Karpas-422 (cell line): ENCODE results near the gene PLOD2. TPM values are rescaled to one million over a fixed set of nuclear protein-coding genes. Genes with fewer than 3 reads are reported as not detected.

Experiments
- DNase-seq: peaks from one replicate; pipeline ENCODE4 v3.0.0-alpha.2; 2015
- H2AFZ ChIP-seq: fragments of 200-600 bp; sonication (generic); 2 replicates; pipeline ENCODE4 v1.6.1; 2014; ENCODE audit warnings: antibody characterized with exemption, low read length, mixed read lengths
- H3K27ac ChIP-seq: fragments of 200-600 bp; sonication (generic); 2 replicates; pipeline ENCODE4 v1.5.1; 2014; ENCODE audit warnings: mild to moderate bottlenecking, low read length, moderate library complexity
- H3K27me3 ChIP-seq: fragments of 200-600 bp; sonication (generic); 2 replicates; pipeline ENCODE4 v1.6.1; 2014; ENCODE audit warnings: low read length, mixed read lengths
- H3K36me3 ChIP-seq: fragments of 200-600 bp; sonication (generic); 2 replicates; pipeline ENCODE4 v1.6.1; 2014; ENCODE audit warnings: low read length, mixed read lengths; ENCODE audit not compliant: insufficient read depth
- H3K4me1 ChIP-seq: fragments of 200-600 bp; sonication (generic); 2 replicates; pipeline ENCODE4 v1.6.1; 2014; ENCODE audit warnings: mild to moderate bottlenecking, low read length, mixed read lengths
- H3K4me2 ChIP-seq: fragments of 200-600 bp; sonication (generic); 2 replicates; pipeline ENCODE4 v1.6.1; 2014; ENCODE audit warnings: low read length, low read depth, mild to moderate bottlenecking; ENCODE audit not compliant: poor library complexity, severe bottlenecking
- H3K4me3 ChIP-seq: fragments of 200-600 bp; sonication (generic); 2 replicates; pipeline ENCODE4 v1.5.1; 2014; ENCODE audit warnings: mild to moderate bottlenecking, antibody characterized with exemption, low read length, mixed read lengths
- H3K79me2 ChIP-seq: fragments of 200-600 bp; sonication (generic); 2 replicates; pipeline ENCODE4 v1.6.1; 2014; ENCODE audit warnings: mild to moderate bottlenecking, low read length, mixed read lengths
- H3K9ac ChIP-seq: fragments of 200-600 bp; sonication (generic); 2 replicates; pipeline ENCODE4 v1.6.0; 2014; ENCODE audit warnings: low read length
- H3K9me2 ChIP-seq: fragments of 200-600 bp; sonication (generic), shearing (Covaris generic); replicated peaks from 2 replicates; pipeline ENCODE4 v1.6.0; 2014; ENCODE audit warnings: mild to moderate bottlenecking, low read length, moderate library complexity; ENCODE audit not compliant: insufficient read depth
- H3K9me3 ChIP-seq: fragments of 300-700, 200-600 bp; sonication (generic); 2 replicates; pipeline ENCODE4 v1.6.1; 2014; ENCODE audit warnings: low read length, mixed read lengths
- H4K20me1 ChIP-seq: fragments of 200-600 bp; sonication (generic); 2 replicates; pipeline ENCODE4 v1.6.1; 2014; ENCODE audit warnings: mild to moderate bottlenecking, antibody characterized with exemption, low read length, low read depth; ENCODE audit not compliant: insufficient read depth
- total RNA-seq: library from RNA; depleted of rRNA; stranded (reverse); fragments of >200 nt; shearing (Covaris generic); gene quantifications from 2 replicates; pipeline ENCODE4 v1.2.3, GENCODE V29; 2014; ENCODE audit warnings: low replicate concordance

Gene PLOD2
- total RNA-seq, 1 experiment from 2014 or later, result not detected

DNA sequence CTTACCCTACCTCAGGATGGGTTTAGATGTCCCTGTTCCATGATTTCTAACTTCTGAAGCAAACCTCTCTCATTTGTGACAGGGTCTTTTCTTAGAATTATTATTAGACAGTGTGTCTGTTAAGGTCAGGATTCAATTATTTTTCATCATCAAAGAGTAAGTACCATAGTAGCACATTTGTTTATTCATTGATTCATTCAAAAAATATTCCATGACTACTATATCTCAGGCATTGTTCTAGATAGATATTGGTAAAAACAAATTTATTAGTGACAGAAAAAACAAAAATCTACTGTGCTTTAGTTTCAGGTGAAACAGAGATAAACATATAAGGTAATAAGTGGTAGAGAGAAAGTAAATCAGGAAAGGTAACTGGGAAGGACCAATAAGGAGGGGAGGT lies 3.5 kb upstream of the PLOD2 start:
- H3K79me2 ChIP-seq, result no peaks in the 10 kb centered on the region
- H3K9me3 ChIP-seq, result no peaks in the 10 kb centered on the region
- no peak overlapping the region for H3K4me3 ChIP-seq
- no peaks in the 10 kb centered on the region for H3K9me2 ChIP-seq
- no peaks in the 10 kb centered on the region for H3K36me3 ChIP-seq
- no peak overlapping the region for H3K9ac ChIP-seq
- no peaks in the 10 kb centered on the region for H3K27me3 ChIP-seq
- DNase-seq, result no peak
- no peak overlapping the region for H2AFZ ChIP-seq
- no peaks in the 10 kb centered on the region for H3K4me1 ChIP-seq
- no peaks in the 10 kb centered on the region for H4K20me1 ChIP-seq
- no peak overlapping the region for H3K27ac ChIP-seq
- no peak overlapping the region for H3K4me2 ChIP-seq

DNA sequence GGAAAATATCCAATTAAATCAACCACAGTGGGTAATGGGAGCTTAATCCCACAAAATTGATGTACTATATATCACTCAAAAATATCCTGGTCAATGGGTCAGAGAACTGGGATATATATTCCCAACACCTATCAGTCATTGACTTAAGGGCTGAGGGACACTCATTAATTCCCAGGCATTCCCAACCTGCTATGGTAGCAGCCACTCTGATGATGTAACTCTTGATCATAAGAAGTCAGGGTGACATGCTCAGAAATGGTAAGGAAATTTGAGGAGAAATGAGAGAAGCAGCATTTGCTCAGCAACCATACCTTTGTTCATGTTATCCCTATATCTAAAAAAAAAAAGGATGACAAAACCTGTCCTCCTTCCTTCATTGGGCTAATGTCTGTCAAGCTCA lies 3.1 kb upstream of the PLOD2 start:
- H3K4me2 ChIP-seq, result no peak overlapping the region
- no peaks in the 10 kb centered on the region for H3K9me2 ChIP-seq
- no peak overlapping the region for H2AFZ ChIP-seq
- no peaks in the 10 kb centered on the region for H3K79me2 ChIP-seq
- no peaks in the 10 kb centered on the region for H3K27me3 ChIP-seq
- H3K27ac ChIP-seq, result no peak overlapping the region
- no peaks in the 10 kb centered on the region for H3K36me3 ChIP-seq
- H3K9ac ChIP-seq, result no peak overlapping the region
- H3K4me3 ChIP-seq, result no peak overlapping the region
- DNase-seq, result no peak
- no peaks in the 10 kb centered on the region for H3K4me1 ChIP-seq
- H4K20me1 ChIP-seq, result no peaks in the 10 kb centered on the region
- no peaks in the 10 kb centered on the region for H3K9me3 ChIP-seq

DNA sequence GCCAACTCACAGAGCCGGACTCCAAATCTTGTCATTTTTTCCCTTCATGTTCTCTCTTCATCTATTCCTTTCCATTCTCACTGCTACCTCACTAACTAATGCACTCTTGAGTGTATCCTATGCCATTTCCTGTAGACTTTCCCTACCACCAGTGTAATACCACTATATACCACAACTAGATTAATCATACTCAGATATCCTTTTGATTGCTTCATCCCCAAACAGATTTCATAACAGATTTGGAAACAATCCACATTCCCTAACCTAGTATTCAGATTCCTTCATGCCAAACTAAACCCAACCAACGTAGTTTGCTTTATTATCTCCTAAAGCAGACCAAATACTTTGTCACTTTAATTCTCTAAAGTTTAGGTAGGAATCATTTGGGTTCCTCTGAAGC lies 2.6 kb upstream of the PLOD2 start:
- Histone ChIP-seq H3K9me2 (no peaks in the 10 kb centered on the region), H2AFZ (no peak overlapping the region), H3K4me3 (no peak overlapping the region), H3K27ac (no peak overlapping the region), H3K9me3 (no peaks in the 10 kb centered on the region), H3K9ac (no peak overlapping the region), H3K79me2 (no peaks in the 10 kb centered on the region), H3K4me1 (no peaks in the 10 kb centered on the region), H3K4me2 (no peak overlapping the region), H3K36me3 (no peaks in the 10 kb centered on the region), H3K27me3 (no peaks in the 10 kb centered on the region), H4K20me1 (no peaks in the 10 kb centered on the region)
- no peak for DNase-seq

DNA sequence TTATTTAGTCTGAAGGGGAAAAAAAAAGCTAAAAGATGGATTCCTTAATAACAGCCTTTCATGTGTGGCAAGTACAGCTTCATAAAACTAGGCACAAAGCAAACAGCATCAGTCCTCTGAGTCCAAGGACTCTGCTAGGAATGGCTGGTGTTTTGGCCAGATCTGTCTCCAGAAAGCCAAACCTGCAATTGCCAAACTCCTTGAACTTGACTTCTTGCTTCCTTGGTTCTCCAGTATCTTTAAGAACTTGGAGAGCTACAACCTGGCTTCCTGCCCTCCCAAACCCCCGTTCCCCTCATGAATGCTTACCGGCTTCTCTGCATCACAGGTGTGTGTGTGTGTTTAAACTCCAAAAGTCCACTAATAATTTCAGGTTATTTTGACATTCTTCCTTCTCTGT lies 1.6 kb upstream of the PLOD2 start:
- no peaks in the 10 kb centered on the region for H3K27me3 ChIP-seq
- no peaks in the 10 kb centered on the region for H3K36me3 ChIP-seq
- H3K79me2 ChIP-seq, result no peaks in the 10 kb centered on the region
- H3K9ac ChIP-seq, result no peak overlapping the region
- H3K4me3 ChIP-seq, result no peak overlapping the region
- H3K4me1 ChIP-seq, result no peaks in the 10 kb centered on the region
- no peaks in the 10 kb centered on the region for H4K20me1 ChIP-seq
- no peaks in the 10 kb centered on the region for H3K9me2 ChIP-seq
- no peak overlapping the region for H3K4me2 ChIP-seq
- H3K27ac ChIP-seq, result no peak overlapping the region
- DNase-seq, result no peak
- no peak overlapping the region for H2AFZ ChIP-seq
- no peaks in the 10 kb centered on the region for H3K9me3 ChIP-seq

DNA sequence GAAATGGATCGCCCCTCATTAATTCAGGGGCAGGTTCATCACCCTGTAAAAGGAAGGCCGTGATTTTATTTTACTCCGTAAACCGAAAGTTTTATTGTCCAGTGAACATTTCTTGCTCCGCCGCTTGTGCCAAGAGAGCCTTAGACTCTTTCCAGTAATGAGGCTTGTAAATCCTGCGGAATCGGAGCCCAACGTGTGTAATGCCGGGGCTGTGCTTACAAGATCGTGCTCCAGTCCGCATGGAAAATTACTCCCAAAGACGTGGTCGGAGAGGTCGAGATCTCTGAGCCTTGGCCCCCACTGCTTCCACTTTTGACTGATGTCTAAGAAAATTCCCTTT lies 649 bp upstream of the PLOD2 start:
- no peaks in the 10 kb centered on the region for H3K9me2 ChIP-seq
- no peak overlapping the region for H3K4me2 ChIP-seq
- no peaks in the 10 kb centered on the region for H3K79me2 ChIP-seq
- no peak overlapping the region for H3K4me3 ChIP-seq
- no peak for DNase-seq
- no peaks in the 10 kb centered on the region for H3K27me3 ChIP-seq
- H3K27ac ChIP-seq, result no peak overlapping the region
- H2AFZ ChIP-seq, result no peak overlapping the region
- no peaks in the 10 kb centered on the region for H3K9me3 ChIP-seq
- H3K4me1 ChIP-seq, result no peaks in the 10 kb centered on the region
- no peaks in the 10 kb centered on the region for H4K20me1 ChIP-seq
- no peaks in the 10 kb centered on the region for H3K36me3 ChIP-seq
- no peak overlapping the region for H3K9ac ChIP-seq

DNA sequence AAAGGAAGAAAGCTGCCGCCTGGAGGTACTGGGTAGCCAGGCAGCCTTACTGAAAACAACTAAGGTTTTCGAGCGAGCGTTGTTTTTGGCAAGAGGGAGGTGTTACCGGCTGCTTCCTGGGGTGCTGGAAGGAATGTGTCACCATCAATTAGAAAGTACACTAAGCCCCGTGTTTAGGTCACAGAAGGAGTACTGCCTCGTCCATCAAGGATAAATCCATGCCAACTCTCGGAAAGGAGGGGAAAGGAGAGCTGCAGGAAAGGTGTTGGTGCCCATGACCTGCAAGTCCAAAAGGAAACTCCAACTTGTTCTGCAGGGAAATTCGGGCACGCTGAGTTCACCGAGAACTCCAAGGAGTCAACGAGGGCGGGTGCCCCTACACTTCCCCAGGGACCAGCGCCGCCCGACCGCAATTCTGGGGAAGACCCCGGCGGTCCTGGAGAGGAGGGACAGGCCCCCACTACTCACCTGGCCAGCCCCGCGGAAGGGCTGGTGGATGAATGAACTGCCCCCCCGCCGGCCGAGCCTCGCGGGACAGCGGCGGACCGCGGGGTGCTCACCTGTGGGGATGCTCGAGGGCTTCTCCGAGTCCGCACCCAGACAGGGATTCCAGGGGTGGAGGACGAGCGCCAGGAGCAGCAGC lies 542 bp downstream of the PLOD2 start:
- Histone ChIP-seq H3K4me3 (no peak overlapping the region), H3K79me2 (no peaks in the 10 kb centered on the region), H3K4me2 (no peak overlapping the region), H3K9me3 (no peaks in the 10 kb centered on the region), H3K36me3 (no peaks in the 10 kb centered on the region), H3K9ac (no peak overlapping the region), H2AFZ (no peak overlapping the region), H4K20me1 (no peaks in the 10 kb centered on the region), H3K27ac (no peak overlapping the region), H3K27me3 (no peaks in the 10 kb centered on the region), H3K4me1 (no peaks in the 10 kb centered on the region), H3K9me2 (no peaks in the 10 kb centered on the region)
- no peak for DNase-seq

DNA sequence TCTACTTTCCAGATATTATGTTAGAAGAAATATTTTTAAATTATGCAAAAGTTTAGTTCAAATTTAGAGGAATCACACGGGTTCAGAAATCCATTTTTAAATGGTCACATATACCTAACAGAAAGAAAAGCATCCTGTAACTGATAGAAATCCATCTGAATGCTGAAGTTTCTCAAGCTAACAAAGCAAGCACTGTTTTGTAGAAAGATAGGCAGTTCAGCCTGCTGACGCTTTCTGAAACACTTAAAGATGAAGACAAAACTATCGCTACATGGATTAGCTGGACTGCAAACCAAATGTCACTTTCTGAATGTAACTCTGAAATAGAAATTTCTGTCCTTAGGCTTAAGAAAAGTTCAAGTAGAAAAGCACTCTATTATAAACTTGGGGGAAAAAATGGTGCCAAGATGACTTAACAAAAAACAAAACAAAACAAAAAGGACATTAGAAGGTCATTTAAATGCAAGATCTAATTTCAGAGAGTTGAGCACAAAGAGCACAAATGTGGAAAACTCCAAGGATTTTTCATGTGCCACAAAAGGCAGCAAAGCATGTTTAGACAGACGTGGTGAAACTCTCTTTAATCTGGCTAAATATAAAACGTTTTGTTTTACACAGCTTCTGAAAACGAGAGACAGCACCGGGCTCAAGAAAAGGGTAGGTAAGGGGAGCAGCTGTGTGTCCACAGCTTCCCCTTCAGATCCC lies 1.2 kb downstream of the PLOD2 start:
- no peaks in the 10 kb centered on the region for H3K79me2 ChIP-seq
- no peaks in the 10 kb centered on the region for H3K27me3 ChIP-seq
- no peaks in the 10 kb centered on the region for H3K4me1 ChIP-seq
- H3K4me3 ChIP-seq, result no peak overlapping the region
- H3K36me3 ChIP-seq, result no peaks in the 10 kb centered on the region
- DNase-seq, result no peak
- H3K9me2 ChIP-seq, result no peaks in the 10 kb centered on the region
- H2AFZ ChIP-seq, result no peak overlapping the region
- no peak overlapping the region for H3K9ac ChIP-seq
- no peak overlapping the region for H3K27ac ChIP-seq
- H3K9me3 ChIP-seq, result no peaks in the 10 kb centered on the region
- no peaks in the 10 kb centered on the region for H4K20me1 ChIP-seq
- H3K4me2 ChIP-seq, result no peak overlapping the region

DNA sequence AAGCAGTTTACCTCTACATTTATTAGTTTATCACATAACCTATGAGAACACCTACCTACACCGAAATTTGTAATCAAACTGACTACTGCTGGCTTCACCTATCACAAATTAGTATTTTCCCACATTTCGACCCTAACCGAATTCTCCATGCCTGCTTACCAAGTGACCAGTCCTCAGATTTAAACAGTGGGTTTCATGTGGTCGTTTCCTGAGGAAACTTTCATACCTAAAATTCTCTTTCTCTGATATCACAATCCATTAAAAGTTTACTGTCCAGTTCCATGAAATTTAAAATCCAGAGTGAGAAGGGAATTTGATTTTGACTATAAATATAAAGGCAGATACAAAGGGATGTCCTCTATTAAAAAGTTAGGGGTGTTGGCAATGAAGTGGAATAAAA lies 1.9 kb downstream of the PLOD2 start:
- DNase-seq, result no peak
- Histone ChIP-seq H4K20me1 (no peaks in the 10 kb centered on the region), H3K4me3 (no peak overlapping the region), H3K9ac (no peak overlapping the region), H3K27ac (no peak overlapping the region), H3K79me2 (no peaks in the 10 kb centered on the region), H2AFZ (no peak overlapping the region), H3K36me3 (no peaks in the 10 kb centered on the region), H3K4me1 (no peaks in the 10 kb centered on the region), H3K27me3 (no peaks in the 10 kb centered on the region), H3K9me3 (no peaks in the 10 kb centered on the region), H3K4me2 (no peak overlapping the region), H3K9me2 (no peaks in the 10 kb centered on the region)
